SK-N-SH treated with all-trans-retinoic acid at 6 μM for 48 hours (cell line): ENCODE results near the gene CSNK2A1.

Experiments used
- ATAC-seq: fragments of 200-7000 bp; cut with Tn5 transposase; 3 replicates; pipeline ENCODE4 v1.9.1; 2020; ENCODE audit warnings: mild to moderate bottlenecking, moderate library complexity
- CREB5 ChIP-seq: fragments of 250-450 bp; sonication (Bioruptor Pico); IDR thresholded peaks from 2 replicates; pipeline ENCODE4 v1.5.1; 2020; ENCODE audit warnings: low read depth, mild to moderate bottlenecking, moderate library complexity
- CSDC2 ChIP-seq: fragments of 250-450 bp; sonication (Bioruptor Pico); IDR thresholded peaks from 2 replicates; pipeline ENCODE4 v1.5.0; 2020; ENCODE audit warnings: mild to moderate bottlenecking, moderate library complexity
- CSRNP3 ChIP-seq: fragments of 250-450 bp; sonication (Bioruptor Pico); IDR thresholded peaks from 2 replicates; pipeline ENCODE4 v1.5.1; 2021; ENCODE audit warnings: mild to moderate bottlenecking, moderate library complexity
- ESRRG ChIP-seq: fragments of 250-450 bp; sonication (Bioruptor Pico); IDR thresholded peaks from 2 replicates; pipeline ENCODE4 v1.6.1; 2021; ENCODE audit warnings: mild to moderate bottlenecking
- ISL1 ChIP-seq: fragments of 250-450 bp; sonication (Bioruptor Pico); IDR thresholded peaks from 2 replicates; pipeline ENCODE4 v2.1.2; 2022; ENCODE audit warnings: mild to moderate bottlenecking, moderate library complexity
- OSR1 ChIP-seq: fragments of 250-450 bp; sonication (Bioruptor Pico); IDR thresholded peaks from 2 replicates; pipeline ENCODE4 v1.8.0; 2022; ENCODE audit warnings: moderate library complexity, mild to moderate bottlenecking, inconsistent platforms
- PATZ1 ChIP-seq: fragments of 250-450 bp; sonication (Bioruptor Pico); IDR thresholded peaks from 2 replicates; pipeline ENCODE4 v1.8.0; 2020; ENCODE audit warnings: mild to moderate bottlenecking, moderate library complexity, borderline replicate concordance
- POU6F1 ChIP-seq: fragments of 250-450 bp; sonication (Bioruptor Pico); IDR thresholded peaks from 2 replicates; pipeline ENCODE4 v1.8.0; 2021; ENCODE audit warnings: low read depth, mild to moderate bottlenecking, moderate library complexity, borderline replicate concordance
- PPARA ChIP-seq: fragments of 250-450 bp; sonication (Bioruptor Pico); IDR thresholded peaks from 2 replicates; pipeline ENCODE4 v1.5.0; 2020; ENCODE audit warnings: mild to moderate bottlenecking, borderline replicate concordance
- RARB ChIP-seq: fragments of 250-450 bp; sonication (Bioruptor Pico); IDR thresholded peaks from 2 replicates; pipeline ENCODE4 v1.8.0; 2021; ENCODE audit warnings: mild to moderate bottlenecking, moderate library complexity
- SNAI2 ChIP-seq: fragments of 250-450 bp; sonication (Bioruptor Pico); IDR thresholded peaks from 2 replicates; pipeline ENCODE4 v1.5.0; 2020; ENCODE audit warnings: mild to moderate bottlenecking, moderate library complexity
- TCF4 ChIP-seq: fragments of 250-450 bp; sonication (Bioruptor Pico); IDR thresholded peaks from 2 replicates; pipeline ENCODE4 v1.8.0; 2021; ENCODE audit warnings: mild to moderate bottlenecking, moderate library complexity, borderline replicate concordance
- TOX ChIP-seq: fragments of 250-450 bp; sonication (Bioruptor Pico); IDR thresholded peaks from 2 replicates; pipeline ENCODE4 v1.8.0; 2021; ENCODE audit warnings: mild to moderate bottlenecking, moderate library complexity, borderline replicate concordance
- TSHZ2 ChIP-seq: fragments of 250-450 bp; sonication (Bioruptor Pico); IDR thresholded peaks from 2 replicates; pipeline ENCODE4 v1.5.0; 2020; ENCODE audit warnings: mild to moderate bottlenecking, moderate library complexity
- ZFP3 ChIP-seq: fragments of 250-450 bp; sonication (Bioruptor Pico); IDR thresholded peaks from 2 replicates; pipeline ENCODE4 v1.5.0; 2020; ENCODE audit warnings: mild to moderate bottlenecking, moderate library complexity
- ZFP30 ChIP-seq: fragments of 450-650 bp; formaldehyde crosslinking; IDR thresholded peaks from 2 replicates; pipeline ENCODE4 v1.5.0; 2022; ENCODE audit warnings: mild to moderate bottlenecking, moderate library complexity
- ZNF565 ChIP-seq: fragments of 450-650 bp; formaldehyde crosslinking; conservative IDR thresholded peaks from 2 replicates; pipeline ENCODE4 v1.5.0; 2020; ENCODE audit warnings: low read depth, mild to moderate bottlenecking, moderate library complexity

Gene CSNK2A1

GRCh38 chr20:535958-536357 is 7.6 kb downstream of the CSNK2A1 start:
- TF ChIP-seq POU6F1 (CRISPR knock-in tag) (no peak), TOX (CRISPR knock-in tag) (no peak), SNAI2 (CRISPR knock-in tag) (no peak), OSR1 (no peak), ZNF565 (no peak), CSRNP3 (CRISPR knock-in tag) (no peak), ISL1 (CRISPR knock-in tag) (no peak), ZFP3 (CRISPR knock-in tag) (no peak), PPARA (CRISPR knock-in tag) (no peak), RARB (CRISPR knock-in tag) (no peak), CREB5 (no peak), ZFP30 (CRISPR knock-in tag) (no peak), TSHZ2 (CRISPR knock-in tag) (no peak), TCF4 (CRISPR knock-in tag) (no peak)
- no peak for ATAC-seq

- ATAC-seq, result no peak
- TF ChIP-seq ISL1 (CRISPR knock-in tag) (no peak), PPARA (CRISPR knock-in tag) (no peak), CSDC2 (CRISPR knock-in tag) (no peak), TCF4 (CRISPR knock-in tag) (no peak)
These were observed 10.1 kb downstream of the CSNK2A1 start for GRCh38 chr20:533526-533925.

GRCh38 chr20:532530-532929 is 11.1 kb downstream of the CSNK2A1 start:
- TF ChIP-seq ESRRG (CRISPR knock-in tag) (no peak), ZFP3 (CRISPR knock-in tag) (no peak), SNAI2 (CRISPR knock-in tag) (no peak), TCF4 (CRISPR knock-in tag) (no peak), ZNF565 (no peak), RARB (CRISPR knock-in tag) (no peak), CSDC2 (CRISPR knock-in tag) (no peak), ZFP30 (CRISPR knock-in tag) (no peak), CREB5 (no peak), PATZ1 (CRISPR knock-in tag) (no peak), TSHZ2 (CRISPR knock-in tag) (no peak), PPARA (CRISPR knock-in tag) (no peak), POU6F1 (CRISPR knock-in tag) (no peak), ISL1 (CRISPR knock-in tag) (no peak), CSRNP3 (CRISPR knock-in tag) (no peak)
- no peak for ATAC-seq
